ENCODE data around the gene ZNG1F.
"Not testable (repeated sequence)": the region's sequence is repeated elsewhere in the genome, so short reads cannot be mapped to it uniquely, and the experiment has no call there.

GRCh38 chr9:41086215-41086614, 102.9 kb downstream of the ZNG1F start:
- TF ChIP-seq CTCF (IDR thresholded peaks at IDR 0.05 in 2 of 3, conservative IDR thresholded peaks at IDR 0.05 in 1 of 3; ENCODE audit: insufficient read depth in 2 of 3, low read depth in 1 of 3, low read length in 3 of 3); ZNF766 (CRISPR knock-in tag; conservative IDR thresholded peaks at IDR 0.05); HDAC6 (IDR thresholded peaks at IDR 0.05; ENCODE audit: low read depth, low read length); TOE1 (IDR thresholded peaks at IDR 0.05; ENCODE audit: borderline replicate concordance); TOE1 (CRISPR knock-in tag; IDR thresholded peaks at IDR 0.05; ENCODE audit: borderline replicate concordance, low read depth); YY1 (IDR thresholded peaks at IDR 0.05; ENCODE audit: borderline replicate concordance in 1 of 3, control insufficient read depth in 1 of 3, extremely low read depth in 1 of 3, insufficient read depth in 3 of 3, insufficient read length in 1 of 3, insufficient replicate concordance in 2 of 3, low read depth in 1 of 3, low read length in 2 of 3); TEAD2 (tag; IDR thresholded peaks at IDR 0.05): not testable (repeated sequence)

Measured in K562 (cell line).